RWPE1 (cell line): Measurements from ENCODE around the gene HOXB4.

ENCODE experiments used
- CTCF ChIA-PET: fragments of 350-600 bp; sonication (Branson Sonifier 250); formaldehyde crosslinking; extraction: SDS; loops from one replicate; lab custom pipeline; 2021; lab: Yijun Ruan, JAX
- POLR2A ChIA-PET: fragments of 400-600 bp; formaldehyde crosslinking; extraction: SDS; loops from one replicate; lab custom pipeline; 2020; ENCODE audit warnings: antibody characterized with exemption; ENCODE audit not compliant: low non-redundant PET; lab: Yijun Ruan, JAX
- DNase-seq: peaks from one replicate; pipeline ENCODE4 v3.0.0; 2012; ENCODE audit warnings: low spot score
- H3K27ac ChIP-seq: fragments of 450-650 bp; 2 replicates; pipeline ENCODE4 v1.5.1; 2017
- TF ChIP-seq, protein P1 (sequence below): fragments of 450-650 bp; conservative IDR thresholded peaks from 2 replicates; pipeline ENCODE4 v1.5.1; 2017; ENCODE audit warnings: low read depth, mild to moderate bottlenecking

HOXB4 gene

DNA sequence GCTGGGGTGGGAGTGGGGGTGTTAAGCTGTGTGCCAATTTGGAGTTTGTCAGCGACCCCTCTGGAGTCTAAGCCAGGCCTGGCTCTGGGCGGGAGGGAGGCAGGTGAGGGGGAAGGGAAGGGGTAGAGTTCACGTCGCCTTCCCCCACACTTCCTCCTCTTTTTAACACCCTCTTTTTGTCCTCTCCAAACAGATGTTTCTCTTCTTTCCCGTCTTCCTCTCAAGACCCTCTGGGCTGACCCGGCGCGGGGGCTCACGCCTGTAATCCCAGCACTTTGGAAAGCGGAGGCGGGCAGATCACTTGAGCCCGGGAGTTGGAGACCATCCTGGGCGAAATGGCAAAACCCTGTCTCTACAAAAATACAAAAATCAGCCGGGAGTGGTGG, 50.6 kb downstream of the HOXB4 start:
- DNase-seq, result no peak
- ChIA-PET POLR2A (no interaction called here), CTCF (interaction anchor here (0.6 kb wide), 1 partner anchor 147 kb away, joined by 5 read pairs; no protein-coding TSS in a partner anchor)
- H3K27ac ChIP-seq, result no peak overlapping the region
- TF ChIP-seq, protein P1, sequence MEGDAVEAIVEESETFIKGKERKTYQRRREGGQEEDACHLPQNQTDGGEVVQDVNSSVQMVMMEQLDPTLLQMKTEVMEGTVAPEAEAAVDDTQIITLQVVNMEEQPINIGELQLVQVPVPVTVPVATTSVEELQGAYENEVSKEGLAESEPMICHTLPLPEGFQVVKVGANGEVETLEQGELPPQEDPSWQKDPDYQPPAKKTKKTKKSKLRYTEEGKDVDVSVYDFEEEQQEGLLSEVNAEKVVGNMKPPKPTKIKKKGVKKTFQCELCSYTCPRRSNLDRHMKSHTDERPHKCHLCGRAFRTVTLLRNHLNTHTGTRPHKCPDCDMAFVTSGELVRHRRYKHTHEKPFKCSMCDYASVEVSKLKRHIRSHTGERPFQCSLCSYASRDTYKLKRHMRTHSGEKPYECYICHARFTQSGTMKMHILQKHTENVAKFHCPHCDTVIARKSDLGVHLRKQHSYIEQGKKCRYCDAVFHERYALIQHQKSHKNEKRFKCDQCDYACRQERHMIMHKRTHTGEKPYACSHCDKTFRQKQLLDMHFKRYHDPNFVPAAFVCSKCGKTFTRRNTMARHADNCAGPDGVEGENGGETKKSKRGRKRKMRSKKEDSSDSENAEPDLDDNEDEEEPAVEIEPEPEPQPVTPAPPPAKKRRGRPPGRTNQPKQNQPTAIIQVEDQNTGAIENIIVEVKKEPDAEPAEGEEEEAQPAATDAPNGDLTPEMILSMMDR, result no peak

DNA sequence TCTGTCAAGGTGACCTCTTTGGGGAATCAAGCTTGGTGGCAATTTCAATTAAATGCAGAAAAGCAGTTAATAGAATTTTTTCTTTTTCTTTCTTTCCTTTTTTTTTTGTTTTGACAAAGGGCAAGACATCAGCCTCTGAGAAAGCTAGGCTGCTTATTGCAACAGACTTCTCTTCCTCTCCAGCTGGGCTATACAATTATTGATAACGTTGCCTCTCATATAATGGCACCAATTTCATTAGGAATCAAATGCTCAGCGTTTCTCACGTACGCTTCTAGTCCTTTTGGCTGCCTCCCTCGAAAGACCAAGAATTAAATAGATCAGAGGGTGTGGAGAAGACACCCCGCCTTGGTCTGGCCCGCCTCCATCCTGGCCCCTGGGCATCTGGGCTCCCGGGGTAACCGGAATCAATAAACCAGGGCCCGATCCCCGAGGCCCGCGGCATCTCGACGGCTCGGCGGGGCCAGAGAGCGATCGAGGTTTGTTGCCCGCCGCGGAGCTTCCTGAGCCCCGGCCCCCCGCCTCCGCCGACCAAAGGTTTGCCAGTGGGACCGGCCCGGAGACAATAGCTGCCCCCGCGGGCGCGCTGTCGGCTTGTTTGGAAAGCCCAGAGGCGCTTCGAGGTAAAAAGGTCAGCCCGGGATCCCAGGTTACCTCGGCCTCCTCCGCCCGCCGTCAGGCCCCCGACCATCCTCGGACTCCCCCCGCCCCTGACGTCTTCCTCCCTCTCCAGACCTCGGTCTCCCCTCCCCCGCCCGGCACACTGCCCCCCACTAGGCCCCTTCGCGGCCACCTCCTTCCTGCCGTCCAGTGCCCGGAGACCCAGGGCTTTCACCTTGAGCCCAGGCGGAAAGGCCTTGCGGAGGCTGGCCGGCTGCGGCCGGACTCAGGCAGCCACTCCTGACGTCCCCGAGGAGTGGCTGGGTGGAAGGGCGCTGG, 51.3 kb downstream of the HOXB4 start:
- ChIA-PET CTCF (interaction anchor here (0.6 kb wide), 2 partner anchors 26 to 88 kb away, joined by 3 read pairs; partner anchors contain the start of gene HOXB8), POLR2A (no interaction called here)
- DNase-seq, result no peak
- no peak overlapping the region for H3K27ac ChIP-seq
- TF ChIP-seq, protein P1, result no peak
